A549 (cell line): ENCODE results near the gene CCR5. TPM values are rescaled to one million over a fixed set of nuclear protein-coding genes. Genes with fewer than 3 reads are reported as not detected.

Experiments
- ATAC-seq, 2 experiments: fragments of 200-7000 bp in 1 of 2; fragments of >200 bp in 1 of 2; cut with Nextera tagmentation in 1 of 2; cut with Tn5 transposase in 1 of 2; 3 replicates each; pipeline versions ENCODE4 v1.8.0 to v1.9.1; 2018 to 2020; ENCODE audit warnings: mild to moderate bottlenecking in 1 of 2, moderate library complexity in 1 of 2
- CTCF ChIA-PET: fragments of 300-600 bp; sonication (Branson Sonifier 250); formaldehyde crosslinking; extraction: SDS; loops from one replicate; lab custom pipeline; 2021; ENCODE audit warnings: antibody characterized with exemption, inconsistent platforms; lab: Yijun Ruan, JAX
- POLR2A ChIA-PET: fragments of 350-600 bp; formaldehyde crosslinking; extraction: SDS; loops from one replicate; lab custom pipeline; 2021; ENCODE audit warnings: antibody characterized with exemption, inconsistent platforms; lab: Yijun Ruan, JAX
- DNase-seq, 2 experiments: peaks; one replicate each; pipeline versions ENCODE4 v3.0.0 to v3.0.0-alpha.2; 2011 to 2016; ENCODE audit warnings: low read depth in 1 of 2, low spot score in 1 of 2
- FAIRE-seq: peaks from 2 replicates; lab custom pipeline; 2011; peaks lifted over from hg19 to GRCh38; lab: Jason Lieb, UNC
- H3K27ac ChIP-seq, 2 experiments: fragments of >200 bp; sonication (Bioruptor Twin); formaldehyde crosslinking; 3 replicates each; pipeline ENCODE4 v1.5.1; 2016 to 2017
- H3K4me1 ChIP-seq: fragments of >200 bp; sonication (Bioruptor Twin); formaldehyde crosslinking; 3 replicates; pipeline ENCODE4 v1.6.1; 2016
- H3K4me2 ChIP-seq: fragments of >200 bp; sonication (Bioruptor Twin); formaldehyde crosslinking; 3 replicates; pipeline ENCODE4 v1.6.1; 2016
- H3K4me3 ChIP-seq: fragments of >200 bp; sonication (Bioruptor Twin); formaldehyde crosslinking; 3 replicates; pipeline ENCODE4 v1.5.1; 2016
- H3K9me3 ChIP-seq: fragments of >200 bp; sonication (Bioruptor Twin); formaldehyde crosslinking; 3 replicates; pipeline ENCODE4 v1.6.1; 2016
- ATOH8 ChIP-seq: fragments of 250-450 bp; sonication (Bioruptor Pico); IDR thresholded peaks from 2 replicates; pipeline ENCODE4 v1.5.0; 2020; ENCODE audit warnings: low read depth, mild to moderate bottlenecking, moderate library complexity
- BHLHE40 ChIP-seq: IDR thresholded peaks from 2 replicates; pipeline ENCODE4 v1.6.1; 2012; ENCODE audit warnings: low read depth, low read length, inconsistent platforms
- CBX2 ChIP-seq: fragments of 200-600 bp; sonication (generic); IDR thresholded peaks from 2 replicates; pipeline ENCODE4 v1.6.1; 2016; ENCODE audit warnings: low read depth, mild to moderate bottlenecking, borderline replicate concordance
- CTCF ChIP-seq: fragments of >200 bp; sonication (Bioruptor Twin); formaldehyde crosslinking; IDR thresholded peaks from 3 replicates; pipeline ENCODE4 v1.5.1; 2016
- EHF ChIP-seq: fragments of 250-450 bp; sonication (Bioruptor Pico); IDR thresholded peaks from 2 replicates; pipeline ENCODE4 v1.5.0; 2020; ENCODE audit warnings: mild to moderate bottlenecking
- ESRRA ChIP-seq: fragments of 150-350 bp; IDR thresholded peaks from 2 replicates; pipeline ENCODE4 v1.6.1; 2014; ENCODE audit warnings: mild to moderate bottlenecking, low read length, borderline replicate concordance
- FOSB ChIP-seq: fragments of 250-450 bp; sonication (Bioruptor Pico); IDR thresholded peaks from 2 replicates; pipeline ENCODE4 v1.5.0; 2020; ENCODE audit warnings: mild to moderate bottlenecking, moderate library complexity
- GATA3 ChIP-seq: IDR thresholded peaks from 2 replicates; pipeline ENCODE4 v1.6.1; 2012; ENCODE audit warnings: borderline replicate concordance
- HDAC2 ChIP-seq: fragments of 200-600 bp; sonication (generic); IDR thresholded peaks from 2 replicates; pipeline ENCODE4 v1.6.1; 2016
- HES2 ChIP-seq: fragments of >200 bp; sonication (Bioruptor Twin); formaldehyde crosslinking; IDR thresholded peaks from 2 replicates; pipeline ENCODE4 v1.6.1; 2016
- HOXB5 ChIP-seq: fragments of 250-450 bp; sonication (Bioruptor Pico); IDR thresholded peaks from 2 replicates; pipeline ENCODE4 v1.5.0; 2020; ENCODE audit warnings: mild to moderate bottlenecking, moderate library complexity
- MAFK ChIP-seq: fragments of 450-650 bp; IDR thresholded peaks from 2 replicates; pipeline ENCODE4 v1.6.1; 2014; ENCODE audit not compliant: partially characterized antibody
- MAX ChIP-seq: IDR thresholded peaks from 2 replicates; pipeline ENCODE4 v1.6.1; 2012
- MAZ ChIP-seq: fragments of 150-350 bp; IDR thresholded peaks from 2 replicates; pipeline ENCODE4 v1.6.1; 2014; ENCODE audit warnings: antibody characterized with exemption, low read depth, low read length, borderline replicate concordance
- POLR2A ChIP-seq: IDR thresholded peaks from 2 replicates; pipeline ENCODE4 v1.6.1; 2012; ENCODE audit warnings: mild to moderate bottlenecking, low read length
- RAD21 ChIP-seq, 2 experiments: fragments of >200 bp in 1 of 2; sonication (Bioruptor Twin) in 1 of 2; formaldehyde crosslinking in 1 of 2; IDR thresholded peaks in 1 of 2; conservative IDR thresholded peaks in 1 of 2; 2 replicates in 1 of 2; 3 replicates in 1 of 2; pipeline ENCODE4 v1.6.1; 2012 to 2018; ENCODE audit warnings: inconsistent platforms in 1 of 2
- RCOR1 ChIP-seq: fragments of 150-350 bp; IDR thresholded peaks from 2 replicates; pipeline ENCODE4 v1.6.1; 2014; ENCODE audit warnings: antibody characterized with exemption, low read length, low read depth
- SMC3 ChIP-seq: fragments of >200 bp; sonication (Bioruptor Twin); formaldehyde crosslinking; IDR thresholded peaks from 3 replicates; pipeline ENCODE4 v1.6.1; 2018; ENCODE audit warnings: inconsistent platforms
- USF2 ChIP-seq: fragments of 450-650 bp; IDR thresholded peaks from 2 replicates; pipeline ENCODE4 v1.6.1; 2014; ENCODE audit warnings: antibody characterized with exemption
- ZFP36 ChIP-seq: fragments of 450-650 bp; IDR thresholded peaks from 2 replicates; pipeline ENCODE4 v1.6.1; 2014; ENCODE audit warnings: borderline replicate concordance; ENCODE audit not compliant: partially characterized antibody
- WGBS: methylation state at CpG from one replicate; pipeline ENCODE4 v1.1.6; 2017; ENCODE audit errors: missing lambda C conversion rate; 5-methylcytosine and 5-hydroxymethylcytosine counted together
- polyA plus RNA-seq, 4 experiments: library from polyadenylated mRNA; depleted of rRNA in 3 of 4; stranded (reverse); fragments of >200 nt; fragmentation: RNase III in 1 of 4; extraction: RNeasy Plus Mini Kit Qiagen cat#74134 plus additional on column Dnase treatment in 1 of 4; gene quantifications; 2 replicates in 3 of 4; 3 replicates in 1 of 4; pipeline ENCODE4 v1.2.3, GENCODE V29; 2011 to 2017

Gene CCR5
- polyA plus RNA-seq, 2 of the 4 experiments (the other 2 are of a cell fraction) = not detected

GRCh38 chr3:46372492-46373359, 2.0 kb downstream of the CCR5 start:
- H3K4me3 ChIP-seq = no peak overlapping the region
- peak; percentile 47 to 54; a peak in 1 of 6 replicates for ATAC-seq
- ChIA-PET CTCF (interaction anchor here (1.0 to 1.7 kb wide), 3 partner anchors 13 to 294 kb away, joined by 3 read pairs; no protein-coding TSS in a partner anchor), POLR2A (no interaction called here)
- no peak overlapping the region for H3K4me2 ChIP-seq
- 35% methylated on average over 9 of the region's 9 CpGs for WGBS
- H3K4me1 ChIP-seq = no peaks in the 10 kb centered on the region
- no peaks in the 10 kb centered on the region for H3K9me3 ChIP-seq
- H3K27ac ChIP-seq = no peak overlapping the region
- FAIRE-seq = no peak
- no peak for DNase-seq
- TF ChIP-seq CTCF (peak; percentile 17; the same call in 1 of the 3 replicates), RAD21 (conservative IDR thresholded peaks at IDR 0.05 in 1 of 2, IDR thresholded peaks at IDR 0.05 in 1 of 2) (peak; percentile 22 to 42; a peak in 3 of 5 replicates), ESRRA (no peak), SMC3 (0 out of 3 replicates have a peak, but pooled peaks have one; percentile 10)

GRCh38 chr3:46374755-46375154, 4.0 kb downstream of the CCR5 start:
- TF ChIP-seq ZFP36 (no peak), MAFK (peak; percentile 64), POLR2A (no peak), RCOR1 (no peak), HES2 (no peak)
- Histone ChIP-seq H3K4me2 (no peak overlapping the region), H3K27ac (no peak overlapping the region), H3K4me1 (no peaks in the 10 kb centered on the region), H3K4me3 (no peak overlapping the region), H3K9me3 (no peaks in the 10 kb centered on the region)
- 26% methylated on average over 3 of the region's 3 CpGs for WGBS
- DNase-seq (no peak), ATAC-seq (no peak), FAIRE-seq (no peak)
- ChIA-PET CTCF (interaction anchor here (1.2 to 1.6 kb wide), 3 partner anchors 8 to 436 kb away, joined by 4 read pairs; no protein-coding TSS in a partner anchor), POLR2A (no interaction called here)

- no peak overlapping the region for H3K27ac ChIP-seq
- FAIRE-seq = no peak
- TF ChIP-seq FOSB (CRISPR knock-in tag) = no peak
- TF ChIP-seq MAZ = no peak
- TF ChIP-seq USF2 = no peak
- no peak for TF ChIP-seq HES2
- no peak for TF ChIP-seq MAFK
- TF ChIP-seq GATA3 = no peak
- no peak for TF ChIP-seq BHLHE40
- TF ChIP-seq CBX2 = no peak
- TF ChIP-seq HDAC2 = no peak
- TF ChIP-seq HOXB5 (CRISPR knock-in tag) = no peak
- no peak for TF ChIP-seq CTCF
- TF ChIP-seq MAX = no peak
- TF ChIP-seq ATOH8 = no peak
- TF ChIP-seq EHF (CRISPR knock-in tag) = no peak
- WGBS = 19% methylated on average over 2 of the region's 2 CpGs
- ATAC-seq = no peak
- no peaks in the 10 kb centered on the region for H3K9me3 ChIP-seq
- no peak overlapping the region for H3K4me3 ChIP-seq
- H3K4me1 ChIP-seq = no peaks in the 10 kb centered on the region
- no peak for DNase-seq
- ChIA-PET CTCF (interaction anchor here (1.5 to 1.6 kb wide), 2 partner anchors 68 to 437 kb away, joined by 4 read pairs; no protein-coding TSS in a partner anchor), POLR2A (no interaction called here)
- no peak overlapping the region for H3K4me2 ChIP-seq
Measured at GRCh38 chr3:46375218-46375617, 4.5 kb downstream of the CCR5 start.
